ENCODE data around the gene IL12RB1.
"Not testable (repeated sequence)": the region's sequence is repeated elsewhere in the genome, so short reads cannot be mapped to it uniquely, and the experiment has no call there.

The IL12RB1 gene

DNA sequence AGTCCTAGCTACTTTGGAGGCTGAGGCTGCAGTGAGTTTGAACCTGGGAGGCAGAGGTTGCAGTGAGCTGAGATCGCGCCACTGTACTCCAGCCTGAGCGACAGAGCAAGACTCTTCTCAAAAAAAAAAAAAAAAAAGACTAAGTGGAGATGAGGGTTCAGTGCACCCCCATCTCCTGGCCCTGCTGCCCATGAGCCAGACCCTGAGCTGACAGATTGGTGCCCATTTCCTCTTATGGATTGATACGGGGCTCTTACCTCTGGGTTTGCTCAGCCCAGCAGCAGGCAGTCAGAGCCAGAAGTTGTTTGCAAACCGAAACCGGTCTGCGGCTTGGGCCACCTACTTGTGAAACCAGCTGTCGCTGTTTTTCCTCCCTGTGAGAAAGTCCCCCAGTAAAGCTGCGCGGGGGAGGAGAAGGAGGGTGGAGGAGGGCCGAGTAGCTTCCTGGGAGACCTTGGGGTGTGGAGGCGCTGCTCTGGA is 41.9 kb downstream of the IL12RB1 start:
- peak; percentile 95 for DNase-seq

DNA sequence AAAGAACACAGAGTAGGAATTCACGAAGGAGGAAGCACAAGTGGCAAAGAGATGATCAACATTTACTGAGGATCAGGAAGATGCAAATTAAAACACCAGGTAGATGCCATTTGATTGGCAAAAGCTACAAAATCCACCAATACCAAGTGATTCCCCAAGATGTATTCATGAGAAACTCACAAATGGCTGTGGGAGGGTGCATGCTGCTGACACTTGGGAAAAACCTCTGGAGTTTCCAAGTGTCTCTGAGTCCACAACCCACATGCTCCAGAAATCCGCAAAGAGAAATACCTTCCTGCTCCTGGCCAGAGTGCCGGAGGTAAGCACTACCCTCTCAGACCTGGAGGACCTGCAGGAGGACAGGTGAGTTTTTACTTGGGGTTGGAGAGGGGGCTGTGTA is 43.1 kb downstream of the IL12RB1 start:
- DNase-seq = peak; percentile 79 to 87 (median 79)

DNA sequence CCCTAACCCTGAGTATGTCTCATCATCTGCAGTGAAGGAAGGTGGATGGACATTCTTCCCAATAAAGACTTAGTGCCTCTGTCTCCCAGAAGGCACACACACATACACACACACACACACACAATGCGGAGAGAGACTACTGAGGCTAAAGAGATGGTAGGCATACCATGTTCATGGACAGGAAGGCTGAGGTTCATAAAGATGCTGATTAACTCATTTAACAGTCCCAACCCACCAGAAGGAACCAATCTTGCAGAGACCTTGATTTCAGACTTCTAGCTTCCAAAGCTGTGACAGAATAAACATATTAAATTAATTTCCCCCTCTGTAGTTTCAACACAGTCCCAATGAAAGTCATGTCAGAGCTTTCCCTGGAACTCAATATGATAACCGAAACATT is 45.7 kb downstream of the IL12RB1 start:
- DNase-seq = no peak

DNA sequence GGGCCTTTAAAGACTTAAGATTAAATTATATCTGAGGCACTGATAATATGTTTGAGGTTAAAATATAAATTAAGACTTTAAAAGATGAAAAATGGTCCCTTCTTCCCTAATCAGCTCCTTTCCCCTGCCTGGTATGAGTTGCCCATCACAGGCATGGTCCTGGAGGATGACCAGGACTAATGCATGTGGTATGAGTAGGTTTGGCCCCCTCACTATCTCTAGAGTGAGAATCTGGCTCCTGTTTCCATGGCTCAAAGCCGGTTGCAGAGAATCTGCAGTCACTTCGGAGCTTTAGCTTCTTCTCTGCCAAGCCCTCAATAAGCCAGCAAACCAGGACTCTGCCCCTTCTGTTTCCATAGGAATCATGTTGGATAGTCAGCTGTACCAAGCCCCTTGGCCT is 54.6 kb downstream of the IL12RB1 start:
- DNase-seq = not testable (repeated sequence)

DNA sequence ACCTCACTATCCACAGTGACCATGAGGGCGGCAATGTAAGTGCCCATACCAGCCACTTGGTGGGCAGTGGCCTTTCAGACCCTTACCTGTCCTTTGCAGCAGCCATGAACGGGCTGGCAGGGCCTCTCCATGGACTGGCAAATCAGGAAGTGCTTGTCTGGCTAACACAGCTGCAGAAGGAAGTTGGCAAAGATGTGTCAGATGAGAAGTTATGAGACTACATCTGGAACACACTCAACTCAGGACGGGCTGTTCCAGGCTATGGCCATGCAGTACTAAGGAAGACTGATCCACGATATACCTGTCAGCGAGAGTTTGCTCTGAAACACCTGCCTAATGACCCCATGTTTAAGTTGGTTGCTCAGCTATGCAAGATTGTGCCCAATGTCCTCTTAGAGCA is 55.3 kb downstream of the IL12RB1 start:
- DNase-seq = peak; percentile 53 to 67 (median 54)

DNA sequence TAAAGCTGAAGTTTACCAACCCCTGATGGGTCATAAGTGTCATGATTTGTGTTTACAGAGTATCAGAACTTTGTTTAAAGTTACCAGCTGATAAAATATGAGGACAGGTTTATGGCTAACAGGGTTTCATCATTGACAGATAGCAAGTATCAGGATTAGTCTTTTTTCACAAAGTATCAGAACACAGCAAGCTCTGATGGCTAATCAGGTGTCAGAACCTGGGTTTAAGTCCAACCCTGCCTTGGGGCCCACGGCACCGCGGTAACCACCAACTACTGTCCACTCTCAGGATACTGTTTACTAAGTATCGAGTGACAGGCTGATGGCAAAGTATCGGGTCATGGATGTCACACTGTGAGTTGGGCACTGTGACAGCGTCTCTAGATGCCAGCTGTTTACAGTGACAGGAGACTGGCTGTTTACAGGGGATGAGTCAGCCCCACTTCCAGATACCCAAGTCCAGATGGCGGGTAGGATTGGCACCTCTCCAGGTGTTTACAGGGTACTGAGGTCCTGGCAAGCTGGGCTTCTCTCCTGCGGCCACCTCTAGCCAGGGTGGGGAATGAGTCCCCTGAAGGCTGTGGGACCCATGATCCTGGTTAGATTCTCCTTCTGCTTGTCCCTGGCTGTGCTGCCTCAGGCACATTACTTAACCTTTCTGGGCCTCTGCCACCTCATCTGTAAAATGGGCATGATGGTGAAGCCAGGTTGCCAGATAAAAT is 57.0 kb downstream of the IL12RB1 start:
- peak; percentile 32 to 44 (median 39) for DNase-seq

DNA sequence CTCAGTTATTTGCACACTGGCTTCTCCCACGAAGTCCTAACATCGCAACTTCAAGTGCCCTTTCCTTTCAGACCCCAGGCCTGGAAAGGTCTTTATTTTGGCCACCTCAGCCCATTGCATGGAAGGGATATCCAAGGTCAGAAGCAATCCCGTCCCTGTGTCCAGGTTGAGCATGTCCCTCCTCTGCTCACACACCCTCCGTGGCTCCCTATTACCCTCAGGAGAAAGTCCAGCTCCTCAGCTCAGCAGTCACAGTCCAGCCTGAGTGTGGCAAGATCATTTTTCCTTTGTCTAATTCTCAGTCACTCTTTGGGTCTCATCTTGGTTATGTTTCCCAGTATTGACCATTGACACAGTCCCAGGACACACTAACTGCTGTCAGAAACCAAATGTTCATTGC is 59.6 kb downstream of the IL12RB1 start:
- no peak for DNase-seq

DNA sequence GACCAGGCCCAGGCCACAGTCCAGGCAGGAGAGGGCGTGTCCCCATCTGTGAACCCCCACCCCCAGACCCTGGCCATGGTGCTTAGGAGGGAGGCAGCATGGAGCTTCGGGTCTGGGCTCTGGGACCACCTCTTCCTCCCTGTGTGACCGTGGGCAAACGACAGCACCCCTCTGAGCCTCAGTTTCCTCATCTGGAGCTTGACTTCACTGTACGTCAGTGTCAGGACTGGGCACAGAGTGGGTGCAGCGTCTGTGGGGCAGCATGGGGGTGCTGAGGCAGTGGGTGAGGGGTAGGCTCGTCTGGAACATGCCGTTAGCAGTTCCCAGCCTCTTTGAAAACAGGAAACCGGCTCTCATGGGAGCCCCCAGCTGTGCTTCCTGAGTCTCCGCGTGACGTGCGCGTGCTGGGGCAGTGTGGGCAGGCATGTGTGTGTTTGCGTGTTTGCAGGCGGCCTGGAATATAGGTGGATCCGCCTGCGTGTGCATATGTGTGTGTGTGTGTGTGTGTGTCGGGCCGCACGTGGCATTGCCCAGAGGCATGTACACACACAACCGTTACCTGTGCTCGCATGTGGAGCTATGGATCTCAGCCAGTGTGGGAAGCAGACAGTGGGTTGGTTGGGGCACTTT is 63.0 kb downstream of the IL12RB1 start:
- DNase-seq = peak; percentile 82 to 88 (median 85)

DNA sequence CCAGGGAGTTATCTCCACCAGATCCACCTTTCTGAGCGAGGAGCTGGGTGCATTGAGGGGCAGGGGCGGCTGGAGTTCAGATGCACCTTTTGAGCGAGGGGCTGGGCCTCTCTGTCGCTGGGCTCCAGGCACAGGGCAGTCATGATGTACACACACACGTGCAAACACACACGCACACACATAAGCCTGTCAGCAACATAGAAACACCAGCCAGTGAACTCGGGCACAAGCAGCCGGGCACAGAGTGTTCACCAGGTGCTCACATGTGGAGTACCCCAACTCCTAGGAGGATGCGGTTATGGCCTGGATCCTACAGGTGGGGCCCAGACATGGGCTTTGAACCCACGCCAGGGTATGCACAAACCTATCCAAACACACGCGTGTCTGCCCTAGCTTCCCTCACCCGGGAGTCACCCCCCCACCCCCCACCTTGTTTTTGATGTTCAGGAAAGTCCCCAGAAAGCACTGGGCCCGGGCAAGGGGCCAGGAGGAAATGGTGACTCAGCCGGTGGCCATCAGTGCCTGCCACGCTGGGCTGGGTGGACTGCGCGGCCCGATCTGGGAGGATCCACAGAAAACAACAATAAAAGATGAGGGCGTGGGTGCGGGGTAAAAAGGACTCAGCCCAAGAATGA is 65.5 kb downstream of the IL12RB1 start:
- DNase-seq = peak; percentile 97

DNA sequence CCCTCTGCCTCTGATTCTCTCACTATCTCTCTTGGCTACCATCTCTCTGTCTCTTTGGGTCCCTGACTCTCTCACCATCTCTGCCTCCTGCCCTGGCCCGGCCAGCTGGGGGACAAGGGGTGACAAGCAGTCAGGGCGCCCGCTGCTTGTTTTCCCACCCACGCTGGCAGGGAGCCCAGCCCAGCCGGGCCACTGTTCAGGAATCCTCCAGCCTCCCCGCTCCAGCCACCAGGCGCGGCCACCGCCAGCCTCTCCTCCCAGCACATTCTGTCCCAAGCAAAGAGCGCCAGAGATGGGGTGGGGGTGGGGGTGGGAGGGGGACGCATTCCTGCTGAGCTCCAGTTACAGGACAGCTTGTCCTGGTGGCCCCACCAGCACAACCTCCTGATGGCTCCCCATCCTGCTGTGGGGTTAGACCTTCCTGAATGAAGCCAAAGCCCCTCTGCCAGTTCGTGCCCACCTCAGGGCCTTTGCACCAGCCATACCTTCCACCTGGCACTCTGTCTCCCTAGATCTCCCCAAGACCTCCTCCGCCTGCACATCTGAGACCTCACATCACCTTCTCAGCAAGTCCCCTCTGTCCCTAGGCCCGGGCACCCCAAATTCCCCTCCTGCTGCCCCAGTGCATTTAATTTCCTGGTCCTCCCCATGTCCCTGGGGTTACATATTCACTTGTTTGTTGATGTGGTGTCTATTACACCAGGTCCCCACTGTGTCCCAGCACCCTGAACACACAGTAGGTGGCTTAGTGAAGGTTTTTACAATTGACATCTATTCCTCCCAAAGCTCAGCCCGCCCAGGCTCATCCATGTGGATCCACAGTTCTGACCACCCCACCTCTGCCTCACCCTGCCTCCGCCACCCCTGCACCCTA is 66.3 kb downstream of the IL12RB1 start:
- DNase-seq = peak in 2 of 3 donors; percentile 52 to 71

DNA sequence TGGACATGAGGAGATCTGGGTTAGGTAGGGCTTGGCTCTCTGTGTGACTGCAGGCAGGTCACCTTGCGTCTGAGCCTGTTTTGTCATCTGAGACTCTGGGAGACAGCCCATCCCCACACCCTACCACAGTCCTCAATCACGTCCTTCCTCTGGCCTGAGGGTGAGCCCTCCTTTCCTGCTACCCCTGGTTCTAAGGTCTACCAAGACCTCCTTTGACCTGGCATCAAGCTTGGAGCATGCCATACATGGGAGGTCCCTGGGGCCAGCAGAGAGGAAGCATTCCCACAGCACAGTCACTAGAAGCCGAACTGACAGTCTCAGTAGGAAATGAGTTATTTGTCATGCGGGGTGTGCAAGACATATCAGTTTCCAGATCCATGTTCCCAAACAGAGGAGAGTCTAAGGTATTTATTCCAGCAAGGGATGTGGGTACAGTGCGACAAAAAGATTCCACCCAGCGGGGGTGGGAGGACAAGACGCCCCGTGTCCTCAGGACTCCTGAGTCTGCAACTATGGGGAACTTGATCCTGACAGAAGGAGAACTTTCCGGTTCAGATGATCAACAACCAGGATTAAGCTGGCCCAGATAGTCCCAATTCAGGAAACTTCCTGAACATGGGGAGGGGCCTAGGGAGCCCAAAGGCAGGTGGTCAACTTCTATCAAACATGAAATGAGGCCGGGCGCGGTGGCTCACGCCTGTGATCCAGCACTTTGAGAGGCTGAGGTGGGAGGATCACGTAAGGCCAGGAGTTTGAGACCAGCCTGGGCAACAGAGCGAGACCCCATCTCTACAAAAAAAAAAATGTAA is 69.3 kb downstream of the IL12RB1 start:
- peak; percentile 66 to 70 (median 69) for DNase-seq

DNA sequence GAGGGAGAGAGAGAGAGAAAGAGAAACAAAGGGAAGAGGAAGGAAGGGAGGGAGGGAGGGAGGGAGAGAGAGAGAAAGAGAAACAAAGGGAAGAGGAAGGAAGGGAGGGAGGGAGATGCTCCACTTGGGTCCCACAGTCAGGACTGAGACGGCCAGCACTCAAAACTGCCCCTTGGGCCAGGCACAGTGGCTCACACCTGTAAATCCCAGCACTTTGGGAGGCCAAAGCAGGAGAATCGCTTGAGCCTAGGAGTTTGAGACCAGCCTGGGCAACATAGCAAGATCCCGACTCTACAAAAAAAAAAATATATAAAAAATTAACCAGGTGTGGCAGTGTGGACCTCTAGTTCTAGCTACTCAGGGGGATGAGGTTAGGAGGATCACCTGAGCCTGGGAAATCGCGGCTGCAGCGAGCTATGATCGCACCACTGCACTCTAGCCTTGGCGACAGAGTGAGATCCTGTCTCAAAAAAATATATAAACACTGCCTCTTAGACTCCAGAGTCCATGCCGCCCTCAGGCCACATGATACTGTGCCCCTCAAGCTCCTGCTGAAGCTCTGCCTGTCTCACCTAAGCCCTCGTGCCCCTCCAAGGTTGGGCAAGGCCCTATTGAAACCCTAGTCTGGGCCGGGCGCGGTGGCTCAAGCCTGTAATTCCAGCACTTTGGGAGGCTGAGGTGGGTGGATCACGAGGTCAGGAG is 70.4 kb downstream of the IL12RB1 start:
- DNase-seq = no peak

DNA sequence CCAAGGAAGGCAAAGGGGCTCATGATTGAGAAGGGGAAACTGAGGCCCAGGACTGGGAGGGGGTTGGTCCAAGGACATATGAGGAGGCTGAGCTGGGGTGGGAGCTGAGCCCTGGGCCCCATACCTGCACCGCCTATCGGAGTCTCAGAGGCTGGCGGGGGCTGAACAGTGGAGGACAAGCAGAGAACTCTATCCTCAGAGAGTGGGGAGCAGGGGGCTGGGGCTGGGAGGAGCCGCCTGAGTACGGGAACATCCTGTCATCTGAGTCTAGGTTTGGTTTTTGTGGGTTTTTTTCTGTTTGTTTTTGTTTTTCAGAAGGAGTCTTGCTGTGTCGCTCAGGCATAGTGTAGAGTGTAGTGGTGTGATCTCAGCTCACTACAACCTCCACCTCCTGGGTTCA is 72.5 kb downstream of the IL12RB1 start:
- no peak for DNase-seq

DNA sequence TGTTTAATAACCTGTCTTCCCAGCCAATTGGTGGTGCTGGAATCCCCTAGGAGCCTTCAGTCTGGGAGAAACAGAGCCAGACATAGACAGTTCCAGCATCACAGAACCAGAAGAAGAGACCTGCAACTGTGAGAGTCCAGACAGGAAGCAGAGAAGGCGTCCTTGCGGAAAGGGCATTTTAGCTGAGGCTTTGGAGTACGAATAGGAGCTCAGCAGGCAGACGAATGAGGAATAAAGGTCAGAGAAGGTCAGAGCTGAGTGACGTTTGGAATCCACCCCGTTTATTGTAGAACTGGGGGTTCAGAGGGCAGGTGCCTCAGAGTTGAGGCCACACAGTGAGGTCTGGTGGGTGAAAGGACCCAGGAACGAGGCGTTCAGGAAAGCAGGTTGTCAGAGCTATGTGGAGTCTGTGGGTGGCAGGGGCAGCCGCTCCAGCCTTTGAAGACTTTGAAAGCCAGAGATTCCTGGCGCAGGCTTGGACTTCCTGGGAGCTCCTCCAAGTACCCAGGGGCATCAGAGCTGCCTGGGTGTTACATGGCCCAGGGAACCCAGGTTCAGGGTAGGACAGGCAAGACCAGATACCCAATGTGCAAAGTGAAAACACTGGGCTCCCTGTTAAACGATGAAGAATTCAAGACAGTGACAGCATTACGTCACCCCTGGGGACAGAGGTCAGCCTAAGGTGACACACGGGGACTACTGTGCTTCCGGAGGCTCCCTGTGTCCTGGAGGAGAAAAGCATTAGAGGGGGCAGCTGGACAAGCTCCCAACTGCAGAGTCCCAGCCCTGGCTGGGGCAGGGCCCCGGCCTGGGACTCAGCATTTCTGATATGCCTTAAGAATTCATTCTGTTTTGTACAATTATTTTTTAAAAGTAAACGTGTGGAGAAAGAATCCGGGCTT is 73.3 kb downstream of the IL12RB1 start:
- no peak for DNase-seq

DNA sequence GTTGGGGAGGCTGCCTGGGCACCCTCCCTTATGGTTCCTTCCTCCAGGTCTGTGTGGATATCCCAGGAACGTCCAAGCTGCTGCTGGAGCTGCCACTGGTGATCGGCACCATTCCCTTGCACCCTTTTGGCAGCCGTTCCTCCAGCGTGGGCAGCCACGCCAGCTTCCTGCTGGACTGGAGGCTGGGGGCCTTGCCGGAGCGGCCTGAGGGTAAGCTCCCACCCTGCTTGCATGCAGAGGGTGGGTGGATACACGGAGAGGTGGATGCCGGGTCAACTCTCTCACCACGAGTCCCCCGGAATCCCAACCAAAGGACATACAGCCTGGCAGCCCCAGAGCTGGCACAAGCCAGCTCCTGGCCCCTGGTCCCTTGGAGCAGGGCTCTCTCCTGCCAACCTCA is 76.6 kb downstream of the IL12RB1 start:
- DNase-seq = no peak

DNA sequence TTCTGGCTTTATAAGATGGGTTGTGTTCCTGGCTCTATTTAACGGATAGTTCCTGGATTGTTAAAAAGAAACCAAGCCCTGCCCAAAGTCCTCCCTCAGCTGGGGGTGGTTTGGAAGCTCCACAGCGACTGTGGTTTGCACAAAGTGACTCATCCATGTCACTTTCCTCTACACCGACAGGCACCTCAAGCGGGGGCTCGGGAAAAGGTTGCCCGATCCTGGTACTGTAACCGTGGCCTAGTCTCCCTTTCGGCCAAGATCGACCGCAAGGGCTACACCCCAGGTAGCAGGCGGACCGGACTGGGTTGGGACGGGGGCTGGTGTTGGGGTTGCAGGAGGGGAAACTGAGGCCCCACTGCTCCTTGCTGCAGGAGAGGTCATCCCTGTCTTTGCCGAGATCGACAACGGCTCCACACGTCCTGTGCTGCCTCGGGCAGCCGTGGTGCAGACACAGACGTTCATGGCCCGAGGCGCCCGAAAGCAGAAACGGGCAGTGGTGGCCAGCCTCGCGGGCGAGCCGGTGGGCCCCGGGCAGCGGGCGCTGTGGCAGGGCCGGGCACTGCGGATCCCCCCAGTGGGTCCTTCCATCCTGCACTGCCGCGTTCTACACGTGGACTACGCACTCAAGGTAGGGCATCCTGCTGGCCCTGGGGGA is 77.2 kb downstream of the IL12RB1 start:
- DNase-seq = peak; percentile 74 to 83 (median 82)
